HTR-8/SVneo (cell line): ENCODE results near the gene PDZD7.

ENCODE experiments used
- DNase-seq: peaks from one replicate; pipeline ENCODE4 v3.0.0; 2011; ENCODE audit warnings: low spot score, mixed read lengths; ENCODE audit not compliant: insufficient read length
- FAIRE-seq: peaks from 2 replicates; lab custom pipeline; 2011; peaks lifted over from hg19 to GRCh38; lab: Jason Lieb, UNC

The PDZD7 gene

DNA sequence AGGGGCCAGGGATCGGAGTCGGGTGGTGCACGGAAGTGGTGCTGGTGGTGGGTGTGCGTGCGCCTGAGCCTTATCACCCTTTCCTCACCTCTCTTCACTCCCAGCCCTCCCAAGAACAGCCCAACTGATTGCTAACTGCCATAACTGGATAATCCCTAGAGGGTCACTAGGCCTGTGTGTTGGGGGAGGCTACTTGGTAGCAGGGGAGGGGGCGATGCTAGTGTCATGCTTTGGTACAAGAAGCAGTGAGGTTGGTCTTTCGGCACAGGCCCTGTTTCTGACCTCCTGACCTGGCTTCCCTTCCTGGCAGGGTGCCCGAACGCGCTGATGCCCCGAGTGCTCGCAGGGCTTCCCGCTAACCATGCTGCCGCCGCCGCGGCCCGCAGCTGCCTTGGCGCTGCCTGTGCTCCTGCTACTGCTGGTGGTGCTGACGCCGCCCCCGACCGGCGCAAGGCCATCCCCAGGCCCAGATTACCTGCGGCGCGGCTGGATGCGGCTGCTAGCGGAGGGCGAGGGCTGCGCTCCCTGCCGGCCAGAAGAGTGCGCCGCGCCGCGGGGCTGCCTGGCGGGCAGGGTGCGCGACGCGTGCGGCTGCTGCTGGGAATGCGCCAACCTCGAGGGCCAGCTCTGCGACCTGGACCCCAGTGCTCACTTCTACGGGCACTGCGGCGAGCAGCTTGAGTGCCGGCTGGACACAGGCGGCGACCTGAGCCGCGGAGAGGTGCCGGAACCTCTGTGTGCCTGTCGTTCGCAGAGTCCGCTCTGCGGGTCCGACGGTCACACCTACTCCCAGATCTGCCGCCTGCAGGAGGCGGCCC lies 31.5 kb upstream of the PDZD7 start:
- FAIRE-seq: no peak
- DNase-seq: no peak

GRCh38 chr10:101061624-101062231 lies 30.8 kb upstream of the PDZD7 start, which contains the start of gene KAZALD1:
Gene KAZALD1, plus strand, starts transcription at chr10:101061989. Its CDS starts 604 bp downstream, at chr10:101062593.
- DNase-seq: no peak
- no peak for FAIRE-seq

DNA sequence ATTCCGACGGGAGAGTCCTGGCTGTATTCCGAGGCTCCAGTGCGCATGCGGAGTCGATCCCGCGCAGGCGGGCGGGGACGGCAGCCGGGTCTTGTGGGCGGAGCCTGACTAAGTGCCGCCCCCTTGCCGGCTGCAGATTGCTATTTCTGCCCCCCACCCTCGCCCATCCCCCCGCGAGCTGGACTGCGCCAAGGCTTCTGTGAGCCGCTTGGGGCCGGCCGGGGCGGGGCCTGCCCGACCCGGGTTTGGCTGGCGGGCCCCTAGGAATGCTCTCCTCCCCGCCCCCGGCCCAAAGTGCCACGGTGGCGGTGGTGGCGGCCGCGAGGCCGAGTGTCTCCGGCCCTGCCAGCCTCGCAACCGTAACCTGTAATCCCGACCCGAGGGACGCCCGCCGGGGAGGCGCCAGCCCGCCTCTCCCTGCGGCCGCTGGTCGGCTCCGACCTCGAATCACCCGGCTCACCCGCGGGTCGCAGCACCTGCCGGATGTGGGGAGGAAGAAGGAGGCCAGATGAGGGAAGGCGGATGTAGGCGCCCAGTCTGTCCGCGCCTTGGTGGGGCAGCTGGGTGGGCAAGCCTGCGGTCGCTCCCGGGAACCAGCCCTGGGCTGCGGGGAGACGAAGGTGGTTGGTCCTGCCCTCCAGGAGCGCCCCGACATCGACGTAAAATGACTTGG lies 30.2 kb upstream of the PDZD7 start:
- FAIRE-seq: no peak

DNA sequence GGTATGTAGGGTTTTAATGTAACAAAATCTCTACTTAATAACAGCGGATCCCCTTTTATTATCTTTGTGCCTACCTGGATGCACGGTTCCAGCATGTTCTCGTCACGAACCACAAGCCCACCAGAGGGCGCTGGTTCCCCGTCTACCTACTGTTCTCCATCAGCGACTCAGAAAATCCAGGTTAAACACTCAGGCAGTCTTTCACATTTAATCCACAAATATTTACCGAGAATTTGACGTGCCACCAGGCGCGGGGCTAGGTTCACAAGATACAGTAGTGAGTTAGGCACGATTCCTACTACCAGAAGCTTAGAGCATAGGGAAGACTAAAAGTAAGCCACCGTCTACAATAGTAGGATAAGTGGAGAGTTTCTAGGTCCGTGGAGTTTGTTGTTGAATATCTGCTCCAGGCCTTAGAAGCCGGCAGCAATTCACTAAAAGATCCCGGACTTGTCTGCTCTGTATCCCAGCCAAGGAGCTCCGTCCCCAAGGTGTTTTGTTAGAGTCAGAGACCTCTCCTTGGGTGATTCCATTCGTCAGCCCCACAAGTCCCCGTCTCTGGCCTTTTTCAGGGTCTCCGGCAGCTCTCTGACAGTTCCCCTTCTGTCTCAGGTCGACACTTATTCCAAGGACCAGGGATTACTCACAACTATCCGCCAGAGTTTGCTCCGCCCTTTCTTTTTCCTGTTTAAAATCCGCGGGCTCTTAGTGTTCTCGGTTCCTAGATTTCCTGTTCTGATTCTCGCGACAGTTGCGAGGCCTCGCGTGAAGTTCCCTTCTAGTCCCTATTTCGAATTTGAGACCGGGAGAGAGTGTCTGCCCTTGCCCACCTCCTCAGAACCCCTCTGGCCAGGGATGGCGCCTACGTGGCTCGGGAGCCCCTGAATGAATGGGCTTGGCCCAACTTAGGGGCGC lies 29.4 kb upstream of the PDZD7 start:
- DNase-seq: peak; percentile 87
- FAIRE-seq: no peak

More for the DNA sequence above, 30.2 kb upstream of the PDZD7 start:
- DNase-seq: peak; percentile 94

GRCh38 chr10:101056365-101057151 lies 25.6 kb upstream of the PDZD7 start:
- DNase-seq: no peak
- no peak for FAIRE-seq

DNA sequence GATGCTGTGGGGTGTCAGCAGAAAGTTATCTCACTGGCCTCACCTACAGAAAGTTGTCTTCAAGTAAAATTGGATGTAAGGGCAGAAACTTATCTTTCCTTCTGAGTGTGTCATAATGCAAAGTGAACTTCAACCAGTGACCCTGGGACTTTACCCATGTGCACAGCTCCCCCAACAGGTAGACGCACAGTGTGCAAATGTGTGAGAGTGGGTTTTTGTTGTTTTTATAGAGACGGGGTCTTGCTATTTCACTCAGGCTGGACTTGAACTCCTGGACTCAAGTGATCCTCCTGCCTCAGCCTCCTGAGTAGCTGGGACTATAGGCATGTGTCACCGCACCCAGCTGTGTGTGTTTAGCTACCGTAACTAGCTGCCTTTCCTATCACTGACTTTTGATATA lies 24.5 kb upstream of the PDZD7 start:
- no peak for FAIRE-seq
- DNase-seq: no peak

GRCh38 chr10:101054876-101055275 lies 23.9 kb upstream of the PDZD7 start:
- no peak for DNase-seq
- no peak for FAIRE-seq

- DNase-seq (no peak), FAIRE-seq (no peak)
These were observed 23.4 kb upstream of the PDZD7 start for GRCh38 chr10:101054351-101054750.

DNA sequence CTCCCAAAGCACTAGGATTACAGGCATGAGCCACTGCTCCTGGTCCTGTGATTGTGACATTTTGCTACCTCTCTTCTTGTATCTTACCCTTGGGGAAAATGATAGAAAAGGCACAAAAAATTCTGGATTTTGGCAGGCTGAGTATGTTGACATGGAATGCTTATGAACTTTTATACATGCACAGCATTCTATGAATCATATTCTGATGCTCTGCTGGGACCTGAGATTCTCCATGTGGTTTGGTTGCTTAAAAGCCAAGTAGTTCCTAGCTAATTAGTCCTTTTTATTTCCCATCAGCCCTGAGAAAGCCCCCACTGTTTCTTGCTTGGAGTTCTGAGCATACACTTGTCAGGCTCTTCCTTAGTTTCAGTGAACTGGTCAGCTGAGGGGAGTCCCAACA lies 22.6 kb upstream of the PDZD7 start:
- DNase-seq: no peak
- no peak for FAIRE-seq

GRCh38 chr10:101052285-101052684 lies 21.4 kb upstream of the PDZD7 start:
- no peak for DNase-seq
- FAIRE-seq: peak; percentile 82

- FAIRE-seq (peak; percentile 76), DNase-seq (peak; percentile 55)
These were observed 19.5 kb upstream of the PDZD7 start for GRCh38 chr10:101050208-101051069.

DNA sequence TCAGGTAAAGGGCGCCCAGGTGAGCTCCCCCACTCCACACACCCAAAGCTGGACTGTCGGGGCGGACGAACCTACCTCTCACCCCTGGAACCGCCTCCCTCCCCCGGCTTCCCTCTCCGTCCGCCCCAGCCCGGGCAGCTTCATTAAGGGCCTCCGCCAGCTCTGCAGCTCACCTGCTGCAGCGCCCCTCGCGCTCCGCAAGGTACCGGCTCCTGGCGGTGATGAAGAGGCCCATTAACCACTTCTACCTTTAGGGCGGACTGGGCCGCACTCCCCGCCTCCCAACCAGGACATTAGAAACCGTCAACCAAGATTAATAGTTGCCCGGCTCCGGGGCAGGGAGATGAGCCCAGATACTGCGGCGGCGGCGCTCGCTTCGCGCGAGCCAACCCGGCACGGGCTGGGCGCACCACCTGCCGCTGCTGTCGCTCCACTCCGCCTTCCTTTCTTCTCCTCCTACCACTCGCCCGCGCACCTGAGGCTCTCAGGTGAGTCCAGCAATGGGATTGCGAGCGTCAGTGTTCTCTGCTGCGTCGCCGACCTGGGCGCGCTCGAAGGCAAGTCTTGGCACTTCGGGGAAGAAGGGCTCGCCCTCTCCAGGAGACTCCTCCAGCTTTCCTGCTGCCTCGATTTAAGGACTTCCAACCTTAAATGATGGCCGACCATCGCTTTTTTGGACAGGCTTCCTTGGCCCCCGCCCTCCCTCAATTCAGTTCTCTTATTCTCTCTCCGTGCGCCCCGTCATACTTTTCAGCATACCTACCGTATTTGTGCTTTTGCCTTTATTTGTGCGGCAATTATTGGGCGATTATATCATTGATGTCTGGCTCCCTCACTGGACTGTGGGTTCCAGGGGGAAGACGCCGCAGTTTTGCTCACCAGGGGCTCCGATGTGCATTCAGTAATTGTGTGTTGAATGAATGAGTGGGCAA lies 17.3 kb upstream of the PDZD7 start:
- no peak for DNase-seq

DNA sequence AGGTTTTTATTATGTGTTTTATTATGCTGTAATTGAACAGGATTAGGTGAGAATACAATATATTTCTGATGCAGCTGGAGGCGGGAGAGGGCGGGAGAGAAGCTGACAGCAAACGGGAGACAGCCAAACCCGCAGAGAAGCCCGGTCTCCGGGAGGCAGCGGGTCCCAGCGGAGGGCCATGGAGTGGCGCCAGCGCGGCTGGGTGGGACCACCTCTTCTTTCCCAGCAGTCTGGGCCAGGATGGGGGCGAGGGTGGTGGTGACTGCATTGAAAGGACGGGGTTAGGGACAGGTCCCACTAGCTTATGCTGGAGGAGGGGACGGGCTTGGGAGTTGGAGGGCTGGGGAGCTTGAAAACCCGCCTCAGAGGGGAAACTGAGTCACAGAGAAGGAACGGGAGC lies 16.3 kb upstream of the PDZD7 start:
- FAIRE-seq (no peak), DNase-seq (no peak)

More for the DNA sequence above, 17.3 kb upstream of the PDZD7 start:
- FAIRE-seq: no peak

GRCh38 chr10:101046332-101047238 lies 15.7 kb upstream of the PDZD7 start:
- FAIRE-seq (no peak), DNase-seq (no peak)

- DNase-seq: no peak
- FAIRE-seq: no peak
These were observed 13.2 kb upstream of the PDZD7 start for GRCh38 chr10:101044117-101044516.

DNA sequence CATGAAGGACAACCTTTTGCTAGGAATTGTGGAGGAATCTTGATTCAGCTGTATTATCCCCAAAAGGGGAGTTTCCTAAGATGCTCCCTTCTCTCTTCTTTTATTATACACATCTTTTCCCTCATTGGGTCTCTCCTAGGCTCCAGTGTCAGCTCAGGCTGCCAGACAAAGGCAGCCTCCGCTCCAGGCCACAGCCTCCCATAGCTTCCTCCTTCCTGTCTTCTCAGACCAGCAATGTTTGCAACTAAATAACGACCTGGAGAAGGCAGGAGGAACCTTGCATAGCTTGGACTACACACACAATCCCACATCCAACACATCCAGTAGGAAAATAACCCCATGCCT lies 12.4 kb upstream of the PDZD7 start:
- DNase-seq (no peak), FAIRE-seq (no peak)
